A549 (cell line): ENCODE results near the gene HARBI1. TPM values are rescaled to one million over a fixed set of nuclear protein-coding genes. Genes with fewer than 3 reads are reported as not detected.

Source experiments
- ATAC-seq, 2 experiments: fragments of 200-7000 bp in 1 of 2; fragments of >200 bp in 1 of 2; cut with Nextera tagmentation in 1 of 2; cut with Tn5 transposase in 1 of 2; 3 replicates each; pipeline versions ENCODE4 v1.8.0 to v1.9.1; 2018 to 2020; ENCODE audit warnings: mild to moderate bottlenecking in 1 of 2, moderate library complexity in 1 of 2
- CTCF ChIA-PET: fragments of 300-600 bp; sonication (Branson Sonifier 250); formaldehyde crosslinking; extraction: SDS; loops from one replicate; lab custom pipeline; 2021; ENCODE audit warnings: antibody characterized with exemption, inconsistent platforms; lab: Yijun Ruan, JAX
- POLR2A ChIA-PET: fragments of 350-600 bp; formaldehyde crosslinking; extraction: SDS; loops from one replicate; lab custom pipeline; 2021; ENCODE audit warnings: antibody characterized with exemption, inconsistent platforms; lab: Yijun Ruan, JAX
- DNase-seq, 2 experiments: peaks; one replicate each; pipeline versions ENCODE4 v3.0.0 to v3.0.0-alpha.2; 2011 to 2016; ENCODE audit warnings: low read depth in 1 of 2, low spot score in 1 of 2
- FAIRE-seq: peaks from 2 replicates; lab custom pipeline; 2011; peaks lifted over from hg19 to GRCh38; lab: Jason Lieb, UNC
- H3K27ac ChIP-seq, 2 experiments: fragments of >200 bp; sonication (Bioruptor Twin); formaldehyde crosslinking; 3 replicates each; pipeline ENCODE4 v1.5.1; 2016 to 2017
- H3K4me1 ChIP-seq: fragments of >200 bp; sonication (Bioruptor Twin); formaldehyde crosslinking; 3 replicates; pipeline ENCODE4 v1.6.1; 2016
- H3K4me2 ChIP-seq: fragments of >200 bp; sonication (Bioruptor Twin); formaldehyde crosslinking; 3 replicates; pipeline ENCODE4 v1.6.1; 2016
- H3K4me3 ChIP-seq: fragments of >200 bp; sonication (Bioruptor Twin); formaldehyde crosslinking; 3 replicates; pipeline ENCODE4 v1.5.1; 2016
- H3K9me3 ChIP-seq: fragments of >200 bp; sonication (Bioruptor Twin); formaldehyde crosslinking; 3 replicates; pipeline ENCODE4 v1.6.1; 2016
- CEBPB ChIP-seq, 2 experiments: fragments of >200 bp in 1 of 2; sonication (Bioruptor Twin) in 1 of 2; formaldehyde crosslinking in 1 of 2; IDR thresholded peaks; 2 replicates each; pipeline ENCODE4 v1.6.1; 2012 to 2016
- CHD4 ChIP-seq: fragments of 200-600 bp; sonication (generic); IDR thresholded peaks from 2 replicates; pipeline ENCODE4 v1.6.1; 2016; ENCODE audit warnings: antibody characterized with exemption, mild to moderate bottlenecking, borderline replicate concordance
- CTCF ChIP-seq: fragments of >200 bp; sonication (Bioruptor Twin); formaldehyde crosslinking; IDR thresholded peaks from 3 replicates; pipeline ENCODE4 v1.5.1; 2016
- E2F6 ChIP-seq: IDR thresholded peaks from 2 replicates; pipeline ENCODE4 v1.6.1; 2012; ENCODE audit warnings: low read depth, borderline replicate concordance
- ESRRA ChIP-seq: fragments of 150-350 bp; IDR thresholded peaks from 2 replicates; pipeline ENCODE4 v1.6.1; 2014; ENCODE audit warnings: mild to moderate bottlenecking, low read length, borderline replicate concordance
- FOSB ChIP-seq: fragments of 250-450 bp; sonication (Bioruptor Pico); IDR thresholded peaks from 2 replicates; pipeline ENCODE4 v1.5.0; 2020; ENCODE audit warnings: mild to moderate bottlenecking, moderate library complexity
- HEYL ChIP-seq: fragments of 250-450 bp; sonication (Bioruptor Pico); IDR thresholded peaks from 2 replicates; pipeline ENCODE4 v1.8.0; 2021; ENCODE audit warnings: mild to moderate bottlenecking, moderate library complexity
- HOXA7 ChIP-seq: fragments of 250-450 bp; sonication (Bioruptor Pico); IDR thresholded peaks from 2 replicates; pipeline ENCODE4 v1.5.0; 2020; ENCODE audit warnings: mild to moderate bottlenecking, moderate library complexity
- JUN ChIP-seq, 2 experiments: fragments of >200 bp; sonication (Bioruptor Twin); formaldehyde crosslinking; IDR thresholded peaks; 2 replicates in 1 of 2; 3 replicates in 1 of 2; pipeline ENCODE4 v1.6.1; 2016 to 2017
- KDM5A ChIP-seq: fragments of 200-600 bp; sonication (generic); IDR thresholded peaks from 2 replicates; pipeline ENCODE4 v1.6.1; 2016; ENCODE audit warnings: antibody characterized with exemption, mild to moderate bottlenecking
- MAFK ChIP-seq: fragments of 450-650 bp; IDR thresholded peaks from 2 replicates; pipeline ENCODE4 v1.6.1; 2014; ENCODE audit not compliant: partially characterized antibody
- MAX ChIP-seq: IDR thresholded peaks from 2 replicates; pipeline ENCODE4 v1.6.1; 2012
- NFE2L2 ChIP-seq: fragments of 150-350 bp; conservative IDR thresholded peaks from 2 replicates; pipeline ENCODE4 v1.6.1; 2014; ENCODE audit warnings: low read length
- NPAS2 ChIP-seq: fragments of 250-450 bp; sonication (Bioruptor Pico); IDR thresholded peaks from 2 replicates; pipeline ENCODE4 v1.8.0; 2022; ENCODE audit warnings: mild to moderate bottlenecking, moderate library complexity, borderline replicate concordance
- NR3C1 ChIP-seq: fragments of >200 bp; sonication (Bioruptor Twin); formaldehyde crosslinking; IDR thresholded peaks from 3 replicates; pipeline ENCODE4 v1.6.1; 2017
- PBX3 ChIP-seq: IDR thresholded peaks from 2 replicates; pipeline ENCODE4 v1.6.1; 2012
- POLR2A ChIP-seq: IDR thresholded peaks from 2 replicates; pipeline ENCODE4 v1.6.1; 2012; ENCODE audit warnings: mild to moderate bottlenecking, low read length
- POLR2AphosphoS2 ChIP-seq: conservative IDR thresholded peaks from 2 replicates; pipeline ENCODE4 v1.6.1; 2012; ENCODE audit warnings: low read length, improper control_type of control experiment, inconsistent platforms
- SMC3 ChIP-seq: fragments of >200 bp; sonication (Bioruptor Twin); formaldehyde crosslinking; IDR thresholded peaks from 3 replicates; pipeline ENCODE4 v1.6.1; 2018; ENCODE audit warnings: inconsistent platforms
- SREBF2 ChIP-seq: fragments of 450-650 bp; IDR thresholded peaks from 2 replicates; pipeline ENCODE4 v1.6.1; 2014; ENCODE audit warnings: mild to moderate bottlenecking, moderate library complexity
- ZSCAN20 ChIP-seq: fragments of 250-450 bp; sonication (Bioruptor Pico); IDR thresholded peaks from 2 replicates; pipeline ENCODE4 v1.8.0; 2022; ENCODE audit warnings: mild to moderate bottlenecking, moderate library complexity
- WGBS: methylation state at CpG from one replicate; pipeline ENCODE4 v1.1.6; 2017; ENCODE audit errors: missing lambda C conversion rate; 5-methylcytosine and 5-hydroxymethylcytosine counted together
- polyA plus RNA-seq, 4 experiments: library from polyadenylated mRNA; depleted of rRNA in 3 of 4; stranded (reverse); fragments of >200 nt; fragmentation: RNase III in 1 of 4; extraction: RNeasy Plus Mini Kit Qiagen cat#74134 plus additional on column Dnase treatment in 1 of 4; gene quantifications; 2 replicates in 3 of 4; 3 replicates in 1 of 4; pipeline ENCODE4 v1.2.3, GENCODE V29; 2011 to 2017

Gene HARBI1
- polyA plus RNA-seq, 2 of the 4 experiments (the other 2 are of a cell fraction), result 5.6 to 5.7 TPM

DNA sequence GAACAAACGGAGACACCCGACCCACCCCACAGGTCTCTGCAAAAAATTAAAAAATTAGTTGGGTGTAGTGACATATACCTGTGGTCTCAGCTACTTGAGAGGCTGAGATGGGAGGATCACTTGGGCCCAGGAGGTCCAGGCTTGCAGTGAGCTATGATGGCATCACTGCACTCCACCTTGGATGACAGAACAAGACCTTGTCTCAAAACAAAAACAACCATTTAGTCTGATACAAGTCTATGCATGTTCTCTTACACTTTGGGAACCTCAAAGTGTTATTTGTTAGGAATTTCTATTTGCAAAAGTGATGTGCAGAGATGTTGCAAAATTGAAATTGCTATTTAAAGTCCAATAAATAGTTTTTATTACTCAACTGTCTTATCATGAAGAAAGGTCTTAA, 14.6 kb upstream of the HARBI1 start:
- Histone ChIP-seq H3K4me2 (no peak overlapping the region), H3K27ac (no peak overlapping the region), H3K4me1 (no peaks in the 10 kb centered on the region)
- POLR2A ChIA-PET, result no interaction called here
- ATAC-seq, result no peak
- no peak for FAIRE-seq
- WGBS, result 81% methylated on average over 2 of the region's 2 CpGs
- TF ChIP-seq E2F6 (no peak), HOXA7 (no peak), POLR2AphosphoS2 (no peak), CHD4 (no peak), MAFK (no peak), NFE2L2 (no peak), MAX (no peak), HEYL (CRISPR knock-in tag) (no peak), JUN (IDR thresholded peaks at IDR 0.05) (no peak), CEBPB (IDR thresholded peaks at IDR 0.05) (no peak), FOSB (CRISPR knock-in tag) (no peak), NR3C1 (no peak), SREBF2 (no peak)
- TF ChIP-seq, all 56 proteins: peak for 0
- no peak for DNase-seq
- CTCF ChIA-PET, result interaction anchor here (1.0 to 2.9 kb wide), 3 partner anchors 8 to 14 kb away, joined by 3 to 11 read pairs (median 4); partner anchors contain the start of genes ATG13 and HARBI1
- Histone ChIP-seq H3K9me3 (no peaks in the 10 kb centered on the region), H3K4me3 (no peak overlapping the region)

GRCh38 chr11:46630237-46630636, 13.2 kb upstream of the HARBI1 start:
- WGBS, result 97% methylated on average over 1 of the region's 1 CpG

More at GRCh38 chr11:46630237-46630636, 13.2 kb upstream of the HARBI1 start:
- Histone ChIP-seq H3K4me2 (no peak overlapping the region), H3K4me3 (no peak overlapping the region), H3K9me3 (no peaks in the 10 kb centered on the region), H3K4me1 (no peaks in the 10 kb centered on the region), H3K27ac (no peak overlapping the region)
- FAIRE-seq (no peak), ATAC-seq (no peak), DNase-seq (no peak)
- TF ChIP-seq ZSCAN20 (CRISPR knock-in tag), result no peak
- no peak for TF ChIP-seq ESRRA
- TF ChIP-seq CTCF, result no peak
- no peak for TF ChIP-seq PBX3
- no peak for TF ChIP-seq SMC3
- TF ChIP-seq KDM5A, result no peak
- TF ChIP-seq NPAS2 (CRISPR knock-in tag), result no peak
- TF ChIP-seq POLR2A, result no peak
- CTCF ChIA-PET, result interaction anchor here (1.7 to 2.2 kb wide), 2 partner anchors 10 to 12 kb away, joined by 4 to 16 read pairs; partner anchors contain the start of genes ATG13 and HARBI1
- POLR2A ChIA-PET, result no interaction called here
